GM19397 (cell line): Measurements from ENCODE around the gene EML1.

Experiments used
- ATAC-seq: cut with Tn5 transposase; IDR thresholded peaks from one replicate; pipeline ENCODE4 v1.9.1; 2021; ENCODE audit warnings: mild to moderate bottlenecking, moderate library complexity; ENCODE audit not compliant: unreplicated experiment

Gene EML1

DNA sequence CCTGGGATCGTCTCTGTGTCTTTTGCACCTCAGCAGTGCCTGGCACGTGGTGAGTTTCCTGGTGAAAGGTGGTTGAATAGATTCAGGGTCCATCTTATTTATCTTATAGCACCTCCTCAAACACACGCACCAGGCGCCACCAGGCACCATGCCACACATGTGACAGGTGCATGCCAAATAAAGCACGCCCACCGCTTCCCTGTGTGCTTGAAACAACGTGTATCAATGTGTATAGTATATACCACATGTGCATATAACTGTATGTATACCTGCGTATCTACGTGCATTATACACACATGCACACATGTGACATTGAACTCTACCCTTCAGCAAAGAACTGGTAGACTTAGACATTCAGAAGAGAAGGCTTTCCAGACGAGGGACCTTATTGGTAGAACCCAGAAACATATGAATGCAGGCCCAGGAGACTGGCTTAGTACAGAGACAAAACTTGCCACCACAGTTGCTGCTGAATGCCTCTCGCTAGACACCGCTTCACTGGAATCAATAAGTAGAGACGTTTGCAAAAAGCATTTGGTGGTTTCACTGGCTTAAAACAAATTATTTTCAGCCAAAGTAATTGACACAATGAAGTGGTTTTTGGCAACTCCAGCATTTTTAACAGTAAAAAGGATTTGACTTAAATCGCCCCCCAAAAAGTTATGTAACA lies 10.0 kb downstream of the EML1 start:
- no peak for ATAC-seq

DNA sequence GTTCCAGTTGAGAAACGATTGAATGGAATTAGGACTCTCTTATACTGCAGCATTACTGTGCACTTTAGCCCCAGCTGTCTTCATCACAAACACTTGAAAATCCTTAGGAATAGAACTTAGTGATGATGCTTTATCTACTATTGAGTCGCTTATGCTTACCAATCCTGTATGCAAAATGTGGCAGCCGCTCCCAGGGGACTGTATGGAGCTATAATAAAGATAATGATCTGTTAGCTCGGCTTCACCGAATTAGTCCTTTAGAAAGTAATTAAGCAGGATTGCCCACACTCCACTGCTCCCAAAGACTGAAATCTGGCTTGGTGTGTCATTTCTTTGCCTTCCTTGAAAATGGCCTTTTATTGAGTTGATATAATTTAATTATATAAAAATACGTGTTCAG lies 10.6 kb downstream of the EML1 start:
- no peak for ATAC-seq

GRCh38 chr14:99805757-99806439 lies 12.7 kb downstream of the EML1 start:
- no peak for ATAC-seq

GRCh38 chr14:99806836-99807235 lies 13.6 kb downstream of the EML1 start:
- no peak for ATAC-seq

DNA sequence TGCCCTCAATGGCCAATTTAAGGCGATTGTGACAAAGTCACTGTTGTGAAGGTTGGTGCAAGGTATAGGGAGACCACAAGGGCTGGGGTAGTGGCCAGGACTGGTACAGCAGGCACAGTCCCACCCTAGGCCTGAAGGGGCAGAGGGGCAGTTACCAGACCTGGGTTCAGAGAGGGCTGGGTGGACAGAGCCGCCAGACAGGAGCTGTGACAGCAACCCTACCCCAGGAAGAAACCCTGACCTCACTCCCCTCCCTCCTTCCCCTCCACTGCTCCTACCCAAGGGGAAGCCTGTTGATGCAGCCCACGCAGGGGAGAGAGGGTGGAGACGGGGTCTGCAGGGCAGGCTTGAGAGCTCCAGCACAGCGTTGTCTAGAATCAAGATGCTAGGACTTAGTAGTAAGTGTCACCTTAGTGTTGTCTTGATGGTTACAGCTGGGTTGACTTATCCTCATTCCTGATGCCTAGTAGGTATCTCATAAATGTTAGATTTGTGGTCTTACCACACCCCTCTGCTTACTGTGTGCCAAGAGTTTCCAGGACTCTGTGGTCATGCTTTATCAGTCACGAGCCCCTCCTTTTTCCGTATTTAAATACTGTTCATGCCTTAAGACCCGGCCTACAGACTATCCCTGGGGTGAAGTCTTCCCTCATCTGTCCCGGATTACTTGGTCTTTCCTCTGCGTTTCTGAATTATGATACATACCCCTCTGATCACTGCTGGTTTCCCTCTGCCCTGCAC lies 14.4 kb downstream of the EML1 start:
- ATAC-seq = no peak

DNA sequence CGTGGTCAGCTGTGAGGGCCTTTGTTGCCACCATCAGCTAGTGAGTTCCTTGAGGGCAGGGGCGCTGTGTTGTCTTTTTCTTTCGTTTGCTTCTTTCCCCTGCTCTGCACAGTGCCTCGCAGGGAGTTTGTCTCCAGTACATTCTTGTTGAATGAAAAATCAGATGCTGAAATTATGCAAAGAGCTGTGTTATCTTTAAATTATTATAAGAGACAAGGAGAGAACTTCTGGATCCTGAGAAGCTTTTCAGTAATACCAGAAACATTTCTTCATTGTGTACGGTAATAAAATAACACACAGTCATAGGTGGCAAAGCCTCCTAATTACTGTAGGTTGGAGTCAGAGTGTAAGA lies 14.9 kb downstream of the EML1 start:
- ATAC-seq = no peak

DNA sequence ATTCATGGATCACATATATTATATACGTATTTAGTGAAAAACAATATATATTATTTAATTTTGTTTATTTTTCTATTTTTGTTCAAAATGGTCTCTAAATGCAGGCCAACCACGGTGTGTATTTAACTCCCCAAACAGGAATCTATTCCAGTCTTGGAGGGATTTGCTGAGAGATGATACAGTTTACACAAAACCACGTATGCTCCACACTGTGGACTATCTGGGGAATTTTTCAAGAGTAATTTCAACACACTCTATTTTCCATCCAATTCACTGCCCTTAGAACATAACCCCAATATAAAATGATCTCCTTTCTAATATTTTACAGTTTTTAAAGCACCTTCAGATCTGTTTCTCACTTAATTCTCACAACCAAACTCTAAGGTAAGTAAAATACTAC lies 15.3 kb downstream of the EML1 start:
- ATAC-seq = no peak

DNA sequence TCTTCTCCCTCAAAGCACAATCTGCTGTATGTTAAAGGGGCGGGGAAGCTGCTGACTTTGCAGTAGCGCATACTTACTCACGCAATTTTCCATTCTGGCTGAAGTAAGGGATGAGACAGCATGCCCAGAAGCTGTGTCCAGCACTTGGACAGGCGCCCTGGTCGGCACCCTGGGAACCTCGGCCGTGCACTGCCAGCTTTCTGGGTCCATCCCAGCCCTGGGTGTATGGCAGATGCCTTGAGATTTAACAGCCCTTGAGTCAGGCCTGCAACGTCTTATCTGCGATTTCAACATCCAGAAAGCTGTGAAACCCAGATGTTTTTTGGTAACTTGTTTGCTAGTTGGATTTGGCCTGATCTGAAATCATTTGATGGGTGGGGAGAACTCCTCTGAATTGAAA lies 16.1 kb downstream of the EML1 start:
- ATAC-seq = no peak

DNA sequence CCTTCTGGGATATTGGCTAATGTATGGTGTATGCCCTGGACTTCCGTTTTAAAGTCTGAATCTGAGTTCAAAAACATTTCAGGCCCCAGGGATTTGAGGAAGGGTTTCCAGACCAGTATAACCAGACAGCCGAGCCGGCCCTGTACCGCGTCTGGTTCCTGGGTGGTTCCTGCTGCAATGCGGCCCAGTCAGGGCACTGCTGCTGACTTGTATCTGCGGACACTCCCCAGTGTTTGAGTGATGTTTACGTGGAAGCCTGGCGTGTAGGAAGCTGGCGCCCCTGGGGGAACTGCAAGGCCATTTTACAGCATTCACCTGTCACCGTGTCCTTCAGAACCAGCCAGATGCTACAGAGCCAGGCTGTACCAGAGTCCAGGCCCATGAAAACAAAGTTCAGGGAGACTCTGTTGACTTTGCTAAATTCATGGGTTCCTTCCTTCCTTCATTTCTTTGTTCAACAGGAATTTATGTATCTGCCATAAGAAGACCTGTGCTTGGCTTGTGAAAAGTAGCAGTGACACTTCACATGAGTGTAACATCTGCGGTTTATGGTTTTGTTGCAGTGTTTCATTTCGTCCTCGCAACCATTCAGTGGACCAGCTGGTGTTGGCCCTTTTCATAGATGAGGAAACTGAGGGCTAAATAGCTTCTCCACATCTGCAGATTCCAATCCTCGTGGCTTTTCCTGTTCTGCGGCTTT lies 16.8 kb downstream of the EML1 start:
- ATAC-seq = no peak

DNA sequence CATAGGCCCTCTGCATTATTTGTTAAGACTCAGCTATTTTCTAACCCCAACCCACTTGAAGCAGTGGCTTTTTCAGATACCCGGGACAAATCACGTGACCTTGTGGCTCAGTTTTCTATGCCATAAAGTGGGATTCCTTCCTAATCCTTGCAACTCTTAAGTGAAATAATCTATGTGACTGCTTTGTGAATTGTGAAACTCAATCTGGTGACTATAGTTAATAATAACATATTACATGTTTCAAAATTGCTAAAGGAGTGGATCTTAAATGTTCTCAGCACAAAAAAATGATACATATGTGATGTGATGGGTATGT lies 17.3 kb downstream of the EML1 start:
- no peak for ATAC-seq

DNA sequence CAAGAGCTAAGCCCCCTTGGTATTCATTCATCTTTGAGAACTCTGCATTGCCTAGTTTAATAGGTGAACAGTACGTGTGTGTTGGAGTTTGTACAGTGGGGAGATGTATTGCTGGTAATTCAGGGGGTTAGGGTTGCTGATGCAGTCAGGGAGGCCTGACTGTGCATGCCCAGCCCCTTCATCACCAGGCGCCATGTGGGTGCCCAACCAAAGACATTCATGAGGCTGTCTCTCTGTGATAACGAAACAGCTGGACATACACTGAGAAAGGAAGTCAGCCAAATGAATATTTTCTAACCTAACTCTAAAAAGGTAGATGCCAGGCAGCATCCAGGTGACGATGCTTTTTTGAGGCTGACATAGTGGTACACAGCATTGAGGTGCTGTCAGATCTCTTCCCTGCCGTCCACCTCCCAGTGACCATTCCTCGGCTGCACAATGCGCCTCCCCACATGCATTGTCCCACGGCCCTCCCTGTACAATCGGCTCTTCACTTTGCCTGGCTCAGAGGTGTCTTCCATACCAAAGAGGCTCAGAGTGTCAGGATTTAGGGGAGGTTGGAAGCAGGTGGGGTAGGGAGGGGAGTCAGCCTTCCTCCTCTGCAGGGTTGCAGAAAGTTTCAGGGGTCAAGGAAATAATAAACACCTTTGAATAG lies 19.0 kb downstream of the EML1 start:
- ATAC-seq = no peak

DNA sequence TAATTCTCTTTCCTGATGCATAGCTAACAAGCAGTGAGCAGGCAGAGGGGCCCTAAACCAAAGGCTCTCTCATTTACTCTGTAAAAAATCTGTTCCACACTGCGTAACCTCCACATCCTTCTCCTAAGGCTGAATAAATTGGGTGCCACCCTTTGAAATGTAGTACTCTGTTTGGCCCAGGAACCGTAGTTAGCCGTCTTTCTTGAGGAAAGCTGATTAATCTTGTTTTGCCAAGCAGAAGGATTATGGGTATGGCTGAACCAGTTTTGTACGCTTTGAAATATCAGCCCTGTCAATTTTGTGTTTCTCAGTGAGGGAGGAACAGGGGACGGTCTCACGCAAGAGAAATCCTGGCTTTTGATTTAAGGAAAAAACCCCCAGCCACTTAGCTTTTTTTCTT lies 19.7 kb downstream of the EML1 start:
- ATAC-seq = no peak

- ATAC-seq = no peak
Measured at GRCh38 chr14:99815696-99816095, 22.5 kb downstream of the EML1 start.

- no peak for ATAC-seq
Measured at GRCh38 chr14:99816217-99816616, 23.0 kb downstream of the EML1 start.

DNA sequence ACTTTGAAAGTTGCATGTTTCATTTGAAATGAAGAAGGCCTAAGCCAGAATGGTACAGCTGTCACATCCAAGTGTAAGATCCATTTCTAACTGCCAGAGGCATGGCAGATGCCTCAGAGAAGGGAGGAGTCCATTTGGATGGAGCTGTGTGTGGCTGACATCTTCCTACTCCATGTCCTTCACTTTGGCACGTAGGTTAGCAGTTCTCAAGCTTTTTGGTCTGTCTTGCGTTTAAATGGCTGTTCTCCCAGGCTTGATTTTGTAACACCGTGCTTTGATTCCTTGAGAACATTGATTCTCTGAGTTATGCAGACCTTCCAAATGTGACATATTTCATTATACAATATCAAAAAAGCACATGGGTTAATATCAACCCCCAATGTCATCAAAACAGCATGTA lies 23.4 kb downstream of the EML1 start:
- ATAC-seq = no peak

DNA sequence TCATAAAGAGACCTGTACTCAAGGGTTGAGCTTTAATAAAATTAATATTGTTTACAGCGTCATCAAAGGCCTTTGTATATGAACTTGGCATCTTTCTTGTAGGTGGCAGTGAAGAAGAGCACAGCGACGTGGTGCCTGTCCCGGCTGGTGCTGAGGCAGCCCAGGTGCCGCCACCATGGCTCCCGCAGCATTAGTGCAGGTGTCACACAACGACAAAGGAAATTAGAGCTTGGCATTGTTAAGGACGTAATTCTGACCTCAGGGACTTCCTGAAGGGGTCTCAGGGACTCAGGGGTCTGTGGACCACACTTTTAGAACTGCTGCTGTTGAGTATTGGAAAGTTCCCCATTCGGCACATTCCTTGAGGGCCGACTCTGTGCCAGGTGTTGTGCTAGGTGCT lies 24.1 kb downstream of the EML1 start:
- no peak for ATAC-seq

DNA sequence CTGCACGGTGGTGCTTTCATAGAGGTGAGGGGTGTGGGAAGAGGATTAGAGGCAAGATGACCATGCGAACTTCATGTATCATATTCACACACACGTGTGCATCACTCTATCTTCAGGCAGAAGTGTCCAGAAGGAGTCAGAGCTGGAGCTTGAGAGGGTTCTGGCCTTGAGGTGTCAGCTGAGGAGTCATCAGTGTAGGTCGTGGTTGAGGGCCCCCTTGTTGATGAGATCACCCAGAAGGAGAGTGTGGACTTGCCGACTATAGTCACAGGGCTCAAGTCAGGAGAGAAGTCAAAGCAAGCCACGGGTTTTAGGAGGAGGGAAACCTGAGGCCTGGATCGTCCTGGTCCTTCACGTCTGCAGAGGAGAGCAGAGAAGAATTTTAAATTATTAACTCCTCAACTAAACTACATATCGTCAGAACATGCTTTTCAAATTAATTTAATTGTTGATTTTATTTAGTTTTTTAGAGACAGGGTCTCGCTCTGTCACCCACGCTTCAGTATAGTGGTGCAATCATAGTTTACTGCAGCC lies 25.4 kb downstream of the EML1 start:
- ATAC-seq = no peak

DNA sequence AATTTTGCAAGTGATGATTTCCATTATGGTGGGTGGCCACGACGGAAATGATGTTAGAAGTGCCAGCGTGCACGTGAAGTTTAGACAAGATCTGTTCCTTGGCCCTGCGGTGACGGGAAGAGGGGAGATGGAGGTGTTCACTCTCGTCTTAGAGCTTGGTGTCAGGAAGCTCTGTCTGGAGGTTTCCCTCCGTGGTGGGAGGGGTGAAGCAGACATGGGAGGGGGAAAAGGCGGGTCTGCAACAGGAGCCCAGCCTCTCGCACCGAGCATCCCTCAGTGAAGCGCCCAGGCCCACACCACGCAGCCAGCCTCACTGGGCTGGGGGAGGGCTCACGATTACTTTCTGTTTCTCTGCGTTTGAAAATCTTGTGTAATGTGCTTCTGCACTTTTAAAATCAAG lies 26.3 kb downstream of the EML1 start:
- no peak for ATAC-seq

GRCh38 chr14:99820702-99821331 lies 27.6 kb downstream of the EML1 start:
- no peak for ATAC-seq
